B cell (primary cell): ENCODE measurements around the gene PLEKHH1. TPM values are rescaled to one million over a fixed set of nuclear protein-coding genes. Genes with fewer than 3 reads are reported as not detected.

Experiments
- ATAC-seq: fragments of 200-7000 bp; cut with Tn5 transposase; one replicate; pipeline ENCODE4 v1.10.0; 2021; ENCODE audit warnings: low read depth, mild to moderate bottlenecking, moderate number of reproducible peaks, moderate library complexity
- CTCF ChIA-PET: fragments of 350-600 bp; sonication (Branson Sonifier 250); formaldehyde crosslinking; loops from one replicate; lab custom pipeline; 2021; ENCODE audit warnings: antibody characterized with exemption, inconsistent platforms; lab: Charles Lee
- POLR2A ChIA-PET: fragments of 350-600 bp; sonication (Branson Sonifier 250); formaldehyde crosslinking; loops from one replicate; lab custom pipeline; 2021; ENCODE audit warnings: antibody characterized with exemption; lab: Charles Lee
- DNase-seq: peaks from one replicate; pipeline ENCODE4 v3.0.0; 2013
- H2AFZ ChIP-seq: 2 replicates; pipeline ENCODE4 v1.6.1; 2012; ENCODE audit warnings: mild to moderate bottlenecking, low read depth, low read length; ENCODE audit not compliant: insufficient read depth, poor library complexity, severe bottlenecking
- H3K27ac ChIP-seq, 2 donors: 1 replicate in 1 of 2; 2 replicates in 1 of 2; pipeline ENCODE4 v1.5.1; 2012 to 2013; ENCODE audit warnings: low read length in 2 of 2, mild to moderate bottlenecking in 2 of 2, moderate library complexity in 1 of 2
- H3K27me3 ChIP-seq, 4 experiments: fragments of 200-600 bp in 1 of 4; sonication (generic) in 1 of 4; replicated peaks in 1 of 4; 1 replicate in 2 of 4; 2 replicates in 2 of 4; pipeline versions ENCODE4 v1.6.1 to v1.7.0; 2013 to 2016; ENCODE audit warnings: low read length in 3 of 4, mild to moderate bottlenecking in 2 of 4, mixed read lengths in 1 of 4, moderate library complexity in 1 of 4; ENCODE audit not compliant: insufficient read depth in 4 of 4, control insufficient read depth in 3 of 4; ENCODE audit errors: control extremely low read depth in 1 of 4
- H3K36me3 ChIP-seq, 2 experiments: replicated peaks in 1 of 2; 1 replicate in 1 of 2; 2 replicates in 1 of 2; pipeline versions ENCODE4 v1.6.1 to v1.7.1; 2013; ENCODE audit warnings: low read length in 1 of 2; ENCODE audit not compliant: insufficient read depth in 2 of 2, control insufficient read depth in 1 of 2; ENCODE audit errors: control extremely low read depth in 1 of 2, extremely low read depth in 1 of 2
- H3K4me1 ChIP-seq, 2 donors: fragments of 200-600 bp in 1 of 2; sonication (generic) in 1 of 2; 1 replicate in 1 of 2; 2 replicates in 1 of 2; pipeline versions ENCODE4 v1.5.1 to v1.6.1; 2013 to 2017; ENCODE audit warnings: low read length in 2 of 2; ENCODE audit not compliant: control insufficient read depth in 2 of 2, insufficient read depth in 2 of 2
- H3K4me2 ChIP-seq: replicated peaks from 2 replicates; pipeline ENCODE3; 2012; ENCODE audit warnings: mild to moderate bottlenecking, low read depth, low read length; ENCODE audit not compliant: poor library complexity, severe bottlenecking
- H3K4me3 ChIP-seq, 5 experiments: fragments of 200-600 bp in 1 of 5; sonication (generic) in 1 of 5; 1 replicate in 3 of 5; 2 replicates in 2 of 5; pipeline versions ENCODE4 v1.5.1 to v1.7.0; 2011 to 2016; ENCODE audit warnings: low read length in 4 of 5, mild to moderate bottlenecking in 4 of 5, low read depth in 2 of 5, control low read depth in 1 of 5, moderate library complexity in 1 of 5; ENCODE audit not compliant: insufficient read depth in 1 of 5; ENCODE audit errors: control extremely low read depth in 1 of 5, extremely low read depth in 1 of 5
- H3K79me2 ChIP-seq: fragments of 200-600 bp; sonication (generic); one replicate; pipeline ENCODE4 v1.6.0; 2016; ENCODE audit warnings: low read length; ENCODE audit not compliant: control insufficient read depth, insufficient read depth
- H3K9ac ChIP-seq: fragments of 200-600 bp; sonication (generic); 2 replicates; pipeline ENCODE4 v1.6.1; 2017; ENCODE audit warnings: mild to moderate bottlenecking, low read length, moderate library complexity
- H3K9me3 ChIP-seq, 3 donors: one replicate each; pipeline versions ENCODE4 v1.6.1 to v1.7.1; 2013; ENCODE audit warnings: low read length in 2 of 3; ENCODE audit not compliant: control insufficient read depth in 2 of 3, insufficient read depth in 1 of 3; ENCODE audit errors: control extremely low read depth in 1 of 3
- H4K20me1 ChIP-seq: 2 replicates; pipeline ENCODE4 v1.6.0; 2012; ENCODE audit warnings: mild to moderate bottlenecking, low read length; ENCODE audit not compliant: insufficient read depth, control insufficient read depth, poor library complexity, severe bottlenecking
- H3K27ac Mint-ChIP-seq: one replicate; pipeline ENCODE4 v1.8.0; 2021; ENCODE audit warnings: mixed read lengths
- H3K27me3 Mint-ChIP-seq: one replicate; pipeline ENCODE4 v1.8.0; 2021; ENCODE audit warnings: mixed read lengths
- H3K4me1 Mint-ChIP-seq: one replicate; pipeline ENCODE4 v1.8.0; 2021; ENCODE audit warnings: mixed read lengths
- H3K4me3 Mint-ChIP-seq: one replicate; pipeline ENCODE4 v1.8.0; 2021; ENCODE audit warnings: mixed read lengths
- H3K9me3 Mint-ChIP-seq: one replicate; pipeline ENCODE4 v1.8.0; 2022; ENCODE audit warnings: mixed read lengths; ENCODE audit not compliant: insufficient read depth
- CTCF ChIP-seq: fragments of 200-600 bp; IDR thresholded peaks from one replicate; pipeline ENCODE4 v1.8.0; 2022; ENCODE audit warnings: antibody characterized with exemption, mild to moderate bottlenecking
- EZH2 ChIP-seq: IDR thresholded peaks from 2 replicates; pipeline ENCODE4 v1.6.1; 2012; ENCODE audit warnings: borderline replicate concordance, low read depth, mild to moderate bottlenecking, moderate library complexity, low read length; ENCODE audit not compliant: insufficient read depth, poor library complexity, severe bottlenecking
- WGBS: methylation state at CpG from one replicate; pipeline ENCODE4 v1.1.5; 2013; ENCODE audit warnings: missing lambda C conversion rate; ENCODE audit not compliant: insufficient coverage; 5-methylcytosine and 5-hydroxymethylcytosine counted together
- intact Hi-C: fragments of 100-400 bp; cut with micrococcal nuclease; formaldehyde crosslinking; loops from one replicate; pipeline ENCODE4 v1.10.0; 2022
- polyA plus RNA-seq: library from polyadenylated mRNA; depleted of rRNA; stranded (reverse); fragments of >200 nt; gene quantifications from 2 replicates; pipeline ENCODE4 v1.2.3, GENCODE V29; 2012
- total RNA-seq, 2 donors: library from RNA; stranded (reverse); fragments of 120-200 nt in 1 of 2; gene quantifications; 1 replicate in 1 of 2; 2 replicates in 1 of 2; pipeline versions ENCODE4 v1.2.3 to v1.2.4, GENCODE V29; 2013 to 2022

PLEKHH1 gene
- total and polyA plus RNA-seq, 2 donors (not counting 1 experiment from before 2014, with no cell fraction given): 0.17 to 0.37 TPM

- Histone ChIP-seq H3K27me3 (peaks cover 0 to 42% (median 18%) of the 10 kb centered on the region in 4 experiments), H3K9ac (no peak overlapping the region), H3K4me1 (peaks cover 0 to 4% of the 10 kb centered on the region in 2 donors), H3K9me3 (no peaks in the 10 kb centered on the region), H3K27ac (no peak overlapping the region), H3K36me3 (no peaks in the 10 kb centered on the region), H4K20me1 (no peaks in the 10 kb centered on the region), H2AFZ (no peak overlapping the region), H3K79me2 (no peaks in the 10 kb centered on the region), H3K4me3 (no peak overlapping the region), H3K4me2 (no peak overlapping the region)
- peak; percentile 56 for DNase-seq
- peak; percentile 78 for ATAC-seq
- intact Hi-C loops: loop anchor here (1.0 to 2.0 kb wide), 4 partner anchors 39 to 140 kb away; partner anchors contain the start of gene TMEM229B
- POLR2A ChIA-PET: no interaction called here
- peak; percentile 60 for TF ChIP-seq CTCF
- TF ChIP-seq EZH2: no peak
- 79% methylated on average over 6 of the region's 8 CpGs for WGBS
- CTCF ChIA-PET: interaction anchor here (0.7 to 4.3 kb wide), 31 partner anchors 8 to 177 kb away, joined by 3 to 65 read pairs (median 4); partner anchors contain the start of gene TMEM229B
- Mint-ChIP-seq H3K27ac (peak overlapping the region; percentile 21), H3K9me3 (no peaks in the 10 kb centered on the region), H3K4me1 (peaks cover 2% of the 10 kb centered on the region), H3K4me3 (no peak overlapping the region), H3K27me3 (peaks cover 56% of the 10 kb centered on the region)
Observed at GRCh38 chr14:67526676-67527459, 6.2 kb upstream of the PLEKHH1 start.

- Histone ChIP-seq H3K4me1 (peaks cover 5 to 12% of the 10 kb centered on the region in 2 donors), H3K9ac (no peak overlapping the region), H3K4me3 (no peak overlapping the region), H3K27ac (no peak overlapping the region), H3K9me3 (no peaks in the 10 kb centered on the region), H4K20me1 (no peaks in the 10 kb centered on the region), H3K79me2 (no peaks in the 10 kb centered on the region), H3K36me3 (no peaks in the 10 kb centered on the region), H3K4me2 (no peak overlapping the region), H3K27me3 (peaks cover 0 to 51% (median 23%) of the 10 kb centered on the region in 4 experiments), H2AFZ (no peak overlapping the region)
- peaks cover 6% of the 10 kb centered on the region for H3K4me1 Mint-ChIP-seq
- TF ChIP-seq CTCF (no peak), EZH2 (no peak)
- no peak overlapping the region for H3K27ac Mint-ChIP-seq
- no peak for ATAC-seq
- ChIA-PET CTCF (interaction anchor here (0.9 to 4.3 kb wide), 12 partner anchors 11 to 139 kb away, joined by 3 to 65 read pairs (median 8); partner anchors contain the start of gene TMEM229B), POLR2A (no interaction called here)
- 75% methylated on average over 1 of the region's 5 CpGs for WGBS
- H3K27me3 Mint-ChIP-seq: peaks cover 54% of the 10 kb centered on the region
- no peak for DNase-seq
- intact Hi-C loops: loop anchor here (2.0 kb wide), 2 partner anchors 43 to 101 kb away; no protein-coding TSS in a partner anchor
- H3K4me3 Mint-ChIP-seq: no peak overlapping the region
- H3K9me3 Mint-ChIP-seq: no peaks in the 10 kb centered on the region
Observed at GRCh38 chr14:67527756-67528155, 5.3 kb upstream of the PLEKHH1 start.
